D721Med (cell line): ENCODE results near the gene ABAT.
"Not testable (repeated sequence)": the region's sequence is repeated elsewhere in the genome, so short reads cannot be mapped to it uniquely, and the experiment has no call there.

ENCODE experiments used
- DNase-seq: peaks from one replicate; pipeline ENCODE4 v3.0.0; 2011; ENCODE audit warnings: low spot score; ENCODE audit not compliant: insufficient read length
- FAIRE-seq: peaks from 2 replicates; lab custom pipeline; 2011; peaks lifted over from hg19 to GRCh38; lab: Jason Lieb, UNC
- TF ChIP-seq, protein P1 (sequence below): IDR thresholded peaks from 2 replicates; pipeline ENCODE4 v1.5.1; 2012; ENCODE audit warnings: mild to moderate bottlenecking, control low read depth; ENCODE audit not compliant: insufficient read depth; ENCODE audit errors: missing control alignments

ABAT gene

DNA sequence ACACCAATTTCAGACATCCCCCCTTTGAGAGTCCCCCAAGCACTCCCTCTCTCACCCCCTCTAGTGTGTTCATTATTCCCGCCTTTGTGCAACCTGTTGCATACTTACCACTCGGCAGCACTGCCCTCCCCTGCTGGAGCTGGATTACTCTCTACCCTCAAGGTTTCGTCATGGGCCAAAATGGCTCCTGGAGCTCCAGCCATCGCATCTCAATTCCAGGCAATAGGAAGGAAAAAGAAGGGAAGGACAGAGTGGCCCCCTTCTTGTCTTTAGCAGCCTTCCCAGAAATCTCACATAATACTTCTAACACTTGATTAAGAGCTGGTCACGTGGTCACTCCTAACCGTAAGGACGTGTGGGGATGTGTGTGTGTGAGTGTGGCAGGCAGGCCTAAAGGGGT, 102.8 kb downstream of the ABAT start:
- DNase-seq: no peak
- TF ChIP-seq, protein P1, sequence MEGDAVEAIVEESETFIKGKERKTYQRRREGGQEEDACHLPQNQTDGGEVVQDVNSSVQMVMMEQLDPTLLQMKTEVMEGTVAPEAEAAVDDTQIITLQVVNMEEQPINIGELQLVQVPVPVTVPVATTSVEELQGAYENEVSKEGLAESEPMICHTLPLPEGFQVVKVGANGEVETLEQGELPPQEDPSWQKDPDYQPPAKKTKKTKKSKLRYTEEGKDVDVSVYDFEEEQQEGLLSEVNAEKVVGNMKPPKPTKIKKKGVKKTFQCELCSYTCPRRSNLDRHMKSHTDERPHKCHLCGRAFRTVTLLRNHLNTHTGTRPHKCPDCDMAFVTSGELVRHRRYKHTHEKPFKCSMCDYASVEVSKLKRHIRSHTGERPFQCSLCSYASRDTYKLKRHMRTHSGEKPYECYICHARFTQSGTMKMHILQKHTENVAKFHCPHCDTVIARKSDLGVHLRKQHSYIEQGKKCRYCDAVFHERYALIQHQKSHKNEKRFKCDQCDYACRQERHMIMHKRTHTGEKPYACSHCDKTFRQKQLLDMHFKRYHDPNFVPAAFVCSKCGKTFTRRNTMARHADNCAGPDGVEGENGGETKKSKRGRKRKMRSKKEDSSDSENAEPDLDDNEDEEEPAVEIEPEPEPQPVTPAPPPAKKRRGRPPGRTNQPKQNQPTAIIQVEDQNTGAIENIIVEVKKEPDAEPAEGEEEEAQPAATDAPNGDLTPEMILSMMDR: no peak
- no peak for FAIRE-seq

DNA sequence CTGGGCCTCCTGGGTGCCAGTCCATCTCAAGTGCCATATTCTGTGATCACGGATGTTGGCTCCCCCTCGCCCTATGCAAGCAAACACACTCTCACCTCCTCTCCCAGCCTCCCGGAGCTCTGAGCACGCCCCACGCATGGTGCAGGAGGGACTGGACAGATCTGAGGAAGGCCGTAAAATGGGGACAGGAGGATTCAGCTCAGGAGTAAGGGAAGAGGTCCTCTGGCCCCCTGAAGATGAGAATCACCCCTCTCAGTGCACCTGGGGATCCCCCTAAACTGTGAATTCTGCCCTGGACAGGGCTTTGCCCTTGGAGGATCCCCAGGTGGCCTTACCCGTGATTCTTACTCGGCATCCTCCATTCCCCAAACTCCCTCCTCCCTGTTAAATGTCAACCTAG, 107.4 kb downstream of the ABAT start:
- TF ChIP-seq, protein P1: no peak
- DNase-seq: no peak
- FAIRE-seq: no peak

DNA sequence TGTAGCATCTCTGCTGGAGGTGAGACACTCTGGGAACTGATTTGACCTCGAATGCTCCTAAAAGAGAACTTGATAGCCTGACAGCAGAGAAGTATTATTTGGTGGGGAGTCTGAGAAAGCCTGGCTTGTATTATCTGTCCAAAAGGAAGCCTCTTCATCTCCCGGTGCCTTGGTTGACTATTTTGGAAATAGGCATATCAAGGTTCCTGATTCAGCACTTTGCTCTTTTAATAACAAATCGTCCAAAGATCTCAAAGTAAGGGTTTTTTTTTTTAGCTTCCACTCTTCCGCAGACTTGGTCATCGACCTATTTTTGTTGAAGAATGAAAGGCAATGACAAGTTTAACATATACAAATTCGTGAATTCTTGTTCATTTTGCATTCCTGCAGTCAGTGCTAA, 108.3 kb downstream of the ABAT start:
- DNase-seq (no peak), FAIRE-seq (no peak)
- TF ChIP-seq, protein P1: no peak

GRCh38 chr16:8785408-8785807, 111.0 kb downstream of the ABAT start:
- FAIRE-seq (no peak), DNase-seq (no peak)
- TF ChIP-seq, protein P1: no peak

DNA sequence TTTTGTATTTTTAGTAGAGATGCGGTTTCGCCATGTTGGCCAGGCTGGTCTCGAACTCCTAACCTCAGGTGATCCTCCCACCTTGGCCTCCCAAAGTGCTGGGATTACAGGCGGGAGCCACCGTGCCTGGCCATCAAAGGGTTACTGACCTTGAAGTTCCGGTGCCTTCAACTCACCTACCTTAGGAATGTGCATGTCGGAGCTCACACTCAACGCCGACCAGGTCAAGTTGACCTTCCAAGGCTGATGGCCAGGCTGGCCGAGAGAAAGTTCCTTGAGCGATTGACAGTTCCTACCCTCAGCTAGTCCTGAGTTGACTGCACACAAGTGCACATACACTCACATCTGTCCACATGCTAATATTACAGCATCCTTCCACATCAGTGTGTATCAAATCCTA, 111.9 kb downstream of the ABAT start:
- not testable (repeated sequence) for FAIRE-seq

DNA sequence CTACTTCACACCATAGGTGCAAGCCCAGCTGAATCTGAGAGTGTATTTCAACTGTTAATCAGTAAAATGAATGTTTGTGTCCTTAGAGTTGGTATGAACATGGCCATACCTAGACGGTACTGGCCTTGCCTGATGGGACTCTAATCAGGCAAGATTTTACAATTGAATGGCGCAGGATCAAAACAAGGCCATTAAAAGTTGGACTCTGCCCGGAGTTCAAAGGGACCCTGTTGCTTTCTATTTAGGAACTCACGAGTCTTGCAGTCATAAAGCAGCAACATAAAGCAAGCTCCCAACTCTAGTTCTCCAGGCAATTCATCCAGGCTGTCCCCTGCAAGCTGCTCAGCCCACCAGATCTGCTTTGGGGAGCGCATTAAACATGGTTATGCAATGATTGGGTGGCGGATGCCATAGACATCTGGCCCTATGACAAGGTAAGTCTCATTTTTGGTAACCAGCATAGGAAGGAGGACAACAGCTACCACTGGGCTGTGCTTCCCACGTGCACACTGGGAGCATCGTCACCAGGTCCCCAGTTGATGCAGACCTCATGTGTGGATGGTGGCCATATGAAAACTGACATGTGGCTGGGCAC, 114.3 kb downstream of the ABAT start:
- no peak for FAIRE-seq
- TF ChIP-seq, protein P1: no peak

More for the DNA sequence above, 111.9 kb downstream of the ABAT start:
- DNase-seq: not testable (repeated sequence)

DNA sequence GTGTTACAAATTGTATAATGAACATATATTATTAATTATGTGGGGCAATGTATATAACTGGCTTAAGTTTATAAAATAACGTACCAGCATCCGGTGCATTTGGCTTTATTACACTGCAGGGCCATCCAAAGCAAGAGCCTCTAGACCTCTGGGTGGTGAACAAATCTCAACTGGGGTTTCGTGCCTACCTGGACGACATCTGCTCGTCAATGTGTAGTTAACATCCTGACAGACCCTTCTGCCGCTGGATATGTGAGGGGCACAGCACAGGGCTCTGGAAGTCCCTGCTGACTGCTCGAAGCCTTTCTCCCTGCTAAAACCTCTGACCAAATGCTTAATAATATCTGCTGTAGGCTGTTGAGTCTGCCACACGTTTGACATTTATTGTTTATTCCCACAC, 120.7 kb downstream of the ABAT start:
- TF ChIP-seq, protein P1: no peak
- FAIRE-seq (no peak), DNase-seq (no peak)

More for the DNA sequence above, 114.3 kb downstream of the ABAT start:
- DNase-seq: no peak

GRCh38 chr16:8795818-8796217, 121.4 kb downstream of the ABAT start:
- TF ChIP-seq, protein P1: no peak
- DNase-seq: no peak
- FAIRE-seq: no peak
